ENCODE results near the gene MAP7D1. TPM values are rescaled to one million over a fixed set of nuclear protein-coding genes. Genes with fewer than 3 reads are reported as not detected.
A peak's percentile ranks its signal among the peaks of the same experiment; 100 is the strongest.

MAP7D1 gene
- total and polyA plus RNA-seq, 10 of the 15 experiments (the other 5 are each of a cell fraction or from before 2014, with no cell fraction given): 4.4 to 97.6 (median 24.2) TPM

DNA sequence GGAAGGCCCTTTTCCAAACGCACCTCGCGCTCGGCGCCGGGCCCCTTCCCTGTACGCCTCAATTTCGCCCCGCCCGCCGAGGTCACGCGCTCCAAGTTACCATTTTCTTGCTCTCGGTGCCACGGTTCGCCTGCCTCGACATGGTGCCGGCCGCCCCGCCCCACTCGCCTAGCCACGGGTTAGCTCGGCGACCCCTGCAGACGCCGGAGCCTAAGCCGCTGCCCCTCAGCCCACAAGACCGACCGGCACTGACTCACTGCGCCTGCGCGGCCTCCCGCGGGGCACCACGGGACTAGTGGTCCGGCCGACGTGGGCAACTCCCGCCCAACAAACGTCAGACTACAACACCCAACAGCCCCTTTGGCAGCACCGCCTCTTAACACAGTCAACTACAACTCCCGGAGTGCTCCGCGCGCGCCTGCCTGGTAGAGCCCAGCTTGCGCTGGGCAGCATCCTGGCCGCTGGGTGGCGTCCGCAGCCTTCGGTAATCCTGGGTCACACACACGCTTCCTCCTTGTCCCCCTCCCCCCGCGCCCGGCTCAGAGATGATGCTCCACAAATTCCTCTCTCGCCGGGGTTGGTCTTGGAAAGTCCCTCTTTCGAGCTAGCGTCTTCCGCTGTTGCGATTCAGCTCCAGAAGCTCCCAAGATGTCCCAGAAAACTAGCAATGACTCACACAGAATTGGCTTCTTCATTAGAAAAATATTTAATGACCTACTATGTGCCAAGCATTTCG lies 6.6 kb upstream of the MAP7D1 start, which contains the start of gene TRAPPC3 (continued):
- TF ChIP-seq CTCF (IDR thresholded peaks at IDR 0.05 in 2 of 3, conservative IDR thresholded peaks at IDR 0.05 in 1 of 3; ENCODE audit: control insufficient read depth in 2 of 3, extremely low read depth in 1 of 3, insufficient read depth in 1 of 3, low read depth in 3 of 3, low read length in 3 of 3) (peak; percentile 94 to 100 (median 99); a peak in 5 of 6 replicates), TCF12 (IDR thresholded peaks at IDR 0.05; ENCODE audit: low read depth, low read length) (peak; percentile 72; the same call in 1 of the 2 replicates), RAD51 (IDR thresholded peaks at IDR 0.05) (no peak), NBN (IDR thresholded peaks at IDR 0.05) (peak; percentile 74), ZBTB4 (CRISPR knock-in tag; IDR thresholded peaks at IDR 0.05) (no peak), PAX8 (IDR thresholded peaks at IDR 0.05) (no peak), JUNB (IDR thresholded peaks at IDR 0.05) (no peak), EZH2 (IDR thresholded peaks at IDR 0.05; ENCODE audit: borderline replicate concordance, control insufficient read depth, low read depth, low read length) (no peak), ZNF217 (IDR thresholded peaks at IDR 0.05) (no peak; the same call in 1 of the 2 replicates), NR2C1 (IDR thresholded peaks at IDR 0.05) (peak; percentile 77), SKIL (IDR thresholded peaks at IDR 0.05; ENCODE audit: low read depth, poor library complexity, severe bottlenecking) (peak; percentile 32), IKZF1 (conservative IDR thresholded peaks at IDR 0.05) (peak; percentile 100), NFIC (IDR thresholded peaks at IDR 0.05; ENCODE audit: low read depth, low read length) (no peak), ATF7 (IDR thresholded peaks at IDR 0.05; ENCODE audit: low read depth) (0 out of 2 replicates have a peak, but pooled peaks have one; percentile 55), MEF2A (IDR thresholded peaks at IDR 0.05; ENCODE audit: insufficient read depth, low read depth, low read length) (0 out of 2 replicates have a peak, but pooled peaks have one; percentile 52), YY1 (IDR thresholded peaks at IDR 0.05; ENCODE audit: low read depth, low read length) (peak; percentile 91), NFYB (IDR thresholded peaks at IDR 0.05; ENCODE audit: insufficient read depth, low read depth, low read length) (no peak)
- TF ChIP-seq, protein P1, sequence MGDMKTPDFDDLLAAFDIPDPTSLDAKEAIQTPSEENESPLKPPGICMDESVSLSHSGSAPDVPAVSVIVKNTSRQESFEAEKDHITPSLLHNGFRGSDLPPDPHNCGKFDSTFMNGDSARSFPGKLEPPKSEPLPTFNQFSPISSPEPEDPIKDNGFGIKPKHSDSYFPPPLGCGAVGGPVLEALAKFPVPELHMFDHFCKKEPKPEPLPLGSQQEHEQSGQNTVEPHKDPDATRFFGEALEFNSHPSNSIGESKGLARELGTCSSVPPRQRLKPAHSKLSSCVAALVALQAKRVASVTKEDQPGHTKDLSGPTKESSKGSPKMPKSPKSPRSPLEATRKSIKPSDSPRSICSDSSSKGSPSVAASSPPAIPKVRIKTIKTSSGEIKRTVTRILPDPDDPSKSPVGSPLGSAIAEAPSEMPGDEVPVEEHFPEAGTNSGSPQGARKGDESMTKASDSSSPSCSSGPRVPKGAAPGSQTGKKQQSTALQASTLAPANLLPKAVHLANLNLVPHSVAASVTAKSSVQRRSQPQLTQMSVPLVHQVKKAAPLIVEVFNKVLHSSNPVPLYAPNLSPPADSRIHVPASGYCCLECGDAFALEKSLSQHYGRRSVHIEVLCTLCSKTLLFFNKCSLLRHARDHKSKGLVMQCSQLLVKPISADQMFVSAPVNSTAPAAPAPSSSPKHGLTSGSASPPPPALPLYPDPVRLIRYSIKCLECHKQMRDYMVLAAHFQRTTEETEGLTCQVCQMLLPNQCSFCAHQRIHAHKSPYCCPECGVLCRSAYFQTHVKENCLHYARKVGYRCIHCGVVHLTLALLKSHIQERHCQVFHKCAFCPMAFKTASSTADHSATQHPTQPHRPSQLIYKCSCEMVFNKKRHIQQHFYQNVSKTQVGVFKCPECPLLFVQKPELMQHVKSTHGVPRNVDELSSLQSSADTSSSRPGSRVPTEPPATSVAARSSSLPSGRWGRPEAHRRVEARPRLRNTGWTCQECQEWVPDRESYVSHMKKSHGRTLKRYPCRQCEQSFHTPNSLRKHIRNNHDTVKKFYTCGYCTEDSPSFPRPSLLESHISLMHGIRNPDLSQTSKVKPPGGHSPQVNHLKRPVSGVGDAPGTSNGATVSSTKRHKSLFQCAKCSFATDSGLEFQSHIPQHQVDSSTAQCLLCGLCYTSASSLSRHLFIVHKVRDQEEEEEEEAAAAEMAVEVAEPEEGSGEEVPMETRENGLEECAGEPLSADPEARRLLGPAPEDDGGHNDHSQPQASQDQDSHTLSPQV (IDR thresholded peaks at IDR 0.05): peak; percentile 84
